NCI-H82 treated with DMSO at 0.1 percent for 48 hours (cell line): ENCODE results near the gene SAMD13.

Experiments
- DNase-seq: peaks from one replicate; lab custom pipeline; 2025; ENCODE audit not compliant: unreplicated experiment; lab: John Stamatoyannopoulos, UW

The SAMD13 gene

GRCh38 chr1:84301004-84301784 lies at the start of gene SAMD13:
Gene SAMD13, plus strand, starts transcription at chr1:84301708. Its CDS starts 1,527 bp downstream, at chr1:84303235.
- DNase-seq = peak; percentile 54

- DNase-seq = peak; percentile 77
These were observed 48.5 kb upstream of the SAMD13 start for GRCh38 chr1:84253036-84253435.

DNA sequence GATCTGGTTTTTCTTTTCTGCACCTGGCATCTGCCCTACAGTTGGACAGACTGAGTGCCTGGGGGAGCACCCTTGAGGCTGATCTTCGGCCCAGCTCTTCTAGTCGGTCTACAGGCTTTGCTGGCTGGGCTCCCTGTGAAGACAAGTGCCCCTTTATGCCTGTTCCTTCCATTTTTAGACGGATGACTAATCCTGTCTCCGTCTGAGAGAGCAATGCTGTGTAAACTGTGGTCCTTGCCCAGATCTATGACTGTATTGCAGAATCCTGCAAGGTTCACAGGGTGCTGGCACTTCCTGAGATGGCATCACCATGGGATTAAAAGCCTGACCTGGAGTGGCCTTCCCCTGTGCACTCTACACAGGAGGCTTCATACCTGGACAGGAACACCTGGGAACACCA lies 47.6 kb upstream of the SAMD13 start:
- DNase-seq = no peak

DNA sequence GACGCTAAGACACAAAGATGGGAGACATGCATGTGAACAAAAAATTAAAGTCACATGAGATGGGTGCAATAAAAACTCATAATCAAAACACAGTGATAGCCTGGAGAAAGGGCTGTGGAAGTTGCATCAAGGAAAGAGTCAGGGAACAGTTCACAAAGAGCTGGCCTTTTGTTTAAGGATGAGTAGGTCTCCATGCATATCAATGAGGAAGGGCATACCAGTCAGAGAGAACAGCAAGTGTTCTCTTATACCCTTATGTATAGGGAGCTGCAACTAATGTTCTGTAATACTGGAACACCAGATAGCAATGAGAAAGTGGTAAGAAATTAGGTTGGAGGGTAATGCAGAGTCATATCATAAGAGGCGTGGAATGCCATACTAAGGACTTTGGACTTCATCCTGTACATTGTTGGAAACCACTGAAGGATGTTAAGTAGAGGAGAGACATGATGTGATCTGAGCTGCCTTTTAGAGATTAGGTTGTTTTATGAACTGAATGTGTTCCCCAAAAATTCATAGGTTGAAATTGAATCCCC lies 46.7 kb upstream of the SAMD13 start:
- no peak for DNase-seq

DNA sequence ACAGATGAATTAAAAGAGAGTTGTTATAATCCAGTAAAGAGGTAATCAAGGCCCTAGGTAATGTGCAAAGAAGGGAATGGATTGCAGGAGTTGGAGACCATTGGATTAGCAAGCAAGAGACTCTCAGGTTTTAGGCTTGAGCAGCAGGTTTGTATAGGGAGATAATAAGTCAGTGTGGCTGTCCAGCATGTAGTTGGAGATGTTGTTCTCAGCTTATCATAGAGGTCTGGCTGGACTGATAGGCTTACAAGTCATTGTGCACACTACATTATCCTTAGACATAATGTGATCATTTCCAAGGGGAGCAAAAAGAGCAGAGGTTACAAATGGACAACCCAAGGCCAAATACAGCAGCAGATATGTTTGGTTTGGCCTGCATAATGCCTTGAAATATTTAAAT lies 45.9 kb upstream of the SAMD13 start:
- peak; percentile 45 for DNase-seq

GRCh38 chr1:84257617-84258016 lies 43.9 kb upstream of the SAMD13 start:
- DNase-seq = no peak

- no peak for DNase-seq
These were observed 42.1 kb upstream of the SAMD13 start for GRCh38 chr1:84259376-84259775.

- no peak for DNase-seq
These were observed 41.5 kb upstream of the SAMD13 start for GRCh38 chr1:84259989-84260388.

- no peak for DNase-seq
These were observed 40.5 kb upstream of the SAMD13 start for GRCh38 chr1:84260852-84261518.

- no peak for DNase-seq
These were observed 36.5 kb upstream of the SAMD13 start for GRCh38 chr1:84264961-84265360.

DNA sequence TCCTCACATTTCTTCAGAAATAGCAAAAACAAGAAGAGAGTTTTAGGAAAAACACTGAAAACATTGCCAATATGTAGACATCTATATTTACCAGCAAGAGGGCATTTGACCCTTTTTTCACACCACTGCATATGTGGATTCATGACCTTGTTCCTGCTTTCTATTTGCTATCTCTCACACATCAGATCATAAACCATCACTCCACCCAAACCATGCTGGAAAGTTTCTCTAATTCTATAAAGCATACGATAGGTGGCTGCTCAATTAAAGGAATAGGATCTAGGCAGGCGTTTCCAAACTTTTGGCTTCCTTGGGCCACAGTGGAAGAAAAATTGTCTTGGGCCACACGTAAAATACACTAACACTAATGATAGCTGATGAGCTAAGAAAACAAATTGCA lies 35.6 kb upstream of the SAMD13 start:
- no peak for DNase-seq

- no peak for DNase-seq
These were observed 34.8 kb upstream of the SAMD13 start for GRCh38 chr1:84266748-84267147.

- DNase-seq = no peak
These were observed 34.0 kb upstream of the SAMD13 start for GRCh38 chr1:84267476-84267875.

- DNase-seq = no peak
These were observed 33.2 kb upstream of the SAMD13 start for GRCh38 chr1:84268346-84268745.

DNA sequence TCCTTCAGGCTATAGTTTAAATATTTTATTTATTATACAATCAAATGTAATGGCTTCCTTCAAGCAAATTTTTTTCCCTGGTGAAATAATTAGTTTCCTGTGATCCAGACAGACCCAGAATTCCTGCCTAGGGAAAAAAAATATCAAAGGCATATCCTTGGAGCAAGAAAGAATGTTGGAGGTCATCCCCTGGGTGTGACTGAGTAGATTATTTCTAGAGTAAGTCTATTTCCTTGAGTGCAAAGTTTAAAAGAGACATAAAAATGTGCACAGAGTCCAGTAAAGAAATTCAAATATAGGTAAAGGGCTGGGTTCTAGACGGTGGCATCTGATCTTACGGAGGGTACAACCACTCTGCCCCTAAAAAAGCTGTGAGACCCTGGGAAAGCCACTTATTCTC lies 32.2 kb upstream of the SAMD13 start:
- DNase-seq = no peak

- DNase-seq = no peak
These were observed 29.9 kb upstream of the SAMD13 start for GRCh38 chr1:84271441-84272151.

DNA sequence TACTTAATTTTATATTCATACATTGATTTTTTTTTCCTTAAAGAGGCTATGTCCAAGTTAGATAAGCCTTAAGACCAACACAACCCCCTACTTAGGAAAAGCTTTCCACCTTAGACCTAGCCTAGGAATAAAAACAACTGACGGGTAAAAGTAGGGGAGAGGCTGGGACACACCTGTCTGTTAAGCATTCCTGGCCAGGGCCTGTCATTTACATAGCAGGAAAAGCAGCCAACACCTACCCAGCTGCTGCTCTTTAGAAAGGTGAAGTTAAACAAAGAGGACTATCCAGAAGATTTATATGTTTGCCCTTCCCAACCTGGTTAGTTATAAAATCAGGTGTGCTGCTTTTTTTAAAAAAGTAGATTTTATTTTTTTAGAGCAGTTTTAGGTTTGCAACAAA lies 29.1 kb upstream of the SAMD13 start:
- no peak for DNase-seq

GRCh38 chr1:84277343-84278059 lies 24.0 kb upstream of the SAMD13 start:
- DNase-seq = no peak

DNA sequence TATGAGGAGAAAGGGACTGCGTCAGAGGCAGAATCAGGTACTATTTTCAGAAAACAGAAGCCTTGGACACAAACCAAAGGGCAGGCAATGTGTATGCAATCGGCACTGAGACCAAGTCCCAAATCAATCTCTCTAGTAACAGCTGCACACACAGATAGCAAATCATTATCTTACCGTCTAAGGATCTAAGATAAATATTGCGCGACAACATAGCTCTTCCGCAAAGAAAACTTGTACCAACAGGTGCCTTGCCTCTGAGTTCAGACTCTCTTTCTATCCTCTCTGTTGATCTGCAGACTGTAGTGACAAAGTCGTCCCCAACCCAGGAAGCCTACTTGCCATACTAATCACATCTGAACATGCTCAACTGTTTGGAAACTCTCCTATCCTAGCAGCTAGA lies 22.6 kb upstream of the SAMD13 start:
- DNase-seq = no peak

GRCh38 chr1:84280912-84281311 lies 20.6 kb upstream of the SAMD13 start:
- DNase-seq = no peak

GRCh38 chr1:84282780-84283333 lies 18.7 kb upstream of the SAMD13 start:
- no peak for DNase-seq
